Subcutaneous abdominal adipose tissue (tissue), 5 donors: ENCODE measurements around the gene SLC45A3.

Experiments
- H3K27ac ChIP-seq: one replicate; pipeline ENCODE4 v1.7.0; 2013; ENCODE audit warnings: low read depth, mild to moderate bottlenecking, inconsistent platforms, low read length, moderate library complexity
- H3K27me3 ChIP-seq, 5 donors: one replicate each; pipeline ENCODE4 v1.7.0; 2013; ENCODE audit warnings: low read length in 5 of 5, inconsistent platforms in 1 of 5; ENCODE audit not compliant: control insufficient read depth in 5 of 5, insufficient read depth in 4 of 5
- H3K36me3 ChIP-seq, 5 donors: one replicate each; pipeline ENCODE4 v1.7.0; 2013; ENCODE audit warnings: low read length in 5 of 5; ENCODE audit not compliant: control insufficient read depth in 5 of 5, insufficient read depth in 5 of 5
- H3K4me1 ChIP-seq, 5 donors: one replicate each; pipeline ENCODE4 v1.7.0; 2013; ENCODE audit warnings: low read length in 5 of 5, mild to moderate bottlenecking in 3 of 5, moderate library complexity in 1 of 5; ENCODE audit not compliant: control insufficient read depth in 5 of 5, insufficient read depth in 5 of 5
- H3K4me3 ChIP-seq, 5 donors: one replicate each; pipeline ENCODE4 v1.7.0; 2013; ENCODE audit warnings: low read length in 5 of 5, low read depth in 1 of 5
- H3K9ac ChIP-seq, 5 donors: one replicate each; pipeline ENCODE4 v1.7.0; 2013; ENCODE audit warnings: low read length in 5 of 5, mild to moderate bottlenecking in 4 of 5, moderate library complexity in 3 of 5
- H3K9me3 ChIP-seq, 5 donors: one replicate each; pipeline ENCODE4 v1.7.0; 2013; ENCODE audit warnings: low read length in 5 of 5; ENCODE audit not compliant: control insufficient read depth in 5 of 5
- donor health status: healthy.
- donor health status: healthy.
- donor health status: healthy.
- donor health status: healthy.
- donor health status: healthy.

Gene SLC45A3

GRCh38 chr1:205714190-205714905, 34.0 kb upstream of the SLC45A3 start:
- Histone ChIP-seq H3K36me3 (peaks cover 34 to 52% (median 39%) of the 10 kb centered on the region in 5 donors), H3K9ac (no peak overlapping the region), H3K9me3 (no peaks in the 10 kb centered on the region), H3K27me3 (no peaks in the 10 kb centered on the region), H3K4me1 (peaks cover 0 to 5% (median 0%) of the 10 kb centered on the region in 5 donors), H3K27ac (peak overlapping the region; percentile 16), H3K4me3 (no peak overlapping the region)

GRCh38 chr1:205711105-205712048, 31.1 kb upstream of the SLC45A3 start:
- Histone ChIP-seq H3K4me1 (peaks cover 0 to 5% (median 0%) of the 10 kb centered on the region in 5 donors), H3K27me3 (no peaks in the 10 kb centered on the region), H3K36me3 (peaks cover 11 to 31% (median 25%) of the 10 kb centered on the region in 5 donors), H3K9ac (no peak overlapping the region), H3K4me3 (no peak overlapping the region), H3K27ac (no peak overlapping the region), H3K9me3 (no peaks in the 10 kb centered on the region)

GRCh38 chr1:205710201-205711062, 30.1 kb upstream of the SLC45A3 start:
- Histone ChIP-seq H3K4me1 (peaks cover 0 to 5% (median 0%) of the 10 kb centered on the region in 5 donors), H3K4me3 (no peak overlapping the region), H3K9ac (no peak overlapping the region), H3K27me3 (no peaks in the 10 kb centered on the region), H3K27ac (no peak overlapping the region), H3K36me3 (peaks cover 4 to 24% (median 18%) of the 10 kb centered on the region in 5 donors), H3K9me3 (no peaks in the 10 kb centered on the region)

GRCh38 chr1:205709640-205710039, 29.3 kb upstream of the SLC45A3 start:
- Histone ChIP-seq H3K4me1 (peaks cover 0 to 5% (median 0%) of the 10 kb centered on the region in 5 donors), H3K27ac (no peak overlapping the region), H3K9ac (no peak overlapping the region), H3K27me3 (no peaks in the 10 kb centered on the region), H3K4me3 (no peak overlapping the region), H3K9me3 (no peaks in the 10 kb centered on the region), H3K36me3 (peaks cover 0 to 18% (median 10%) of the 10 kb centered on the region in 5 donors)

- Histone ChIP-seq H3K27me3 (no peaks in the 10 kb centered on the region), H3K36me3 (peaks cover 0 to 20% (median 11%) of the 10 kb centered on the region in 5 donors), H3K9ac (no peak overlapping the region), H3K4me3 (no peak overlapping the region), H3K27ac (no peak overlapping the region), H3K9me3 (no peaks in the 10 kb centered on the region), H3K4me1 (peaks cover 0 to 3% (median 0%) of the 10 kb centered on the region in 5 donors)
Measured at GRCh38 chr1:205709059-205709398, 28.7 kb upstream of the SLC45A3 start.

- H3K27ac ChIP-seq: peak overlapping the region; percentile 9
Measured at GRCh38 chr1:205706601-205707502, 26.5 kb upstream of the SLC45A3 start.

GRCh38 chr1:205704903-205705302, 24.6 kb upstream of the SLC45A3 start:
- H3K9me3 ChIP-seq: no peaks in the 10 kb centered on the region
- H3K4me3 ChIP-seq: no peak overlapping the region
- no peak overlapping the region for H3K27ac ChIP-seq
- no peaks in the 10 kb centered on the region for H3K27me3 ChIP-seq
- H3K36me3 ChIP-seq: peaks cover 2 to 21% (median 10%) of the 10 kb centered on the region in 5 donors
- H3K4me1 ChIP-seq: peaks cover 0 to 10% (median 0%) of the 10 kb centered on the region in 5 donors
- H3K9ac ChIP-seq: no peak overlapping the region

More at GRCh38 chr1:205706601-205707502, 26.5 kb upstream of the SLC45A3 start:
- Histone ChIP-seq H3K9ac (no peak overlapping the region), H3K4me1 (no peaks in the 10 kb centered on the region), H3K4me3 (no peak overlapping the region), H3K9me3 (no peaks in the 10 kb centered on the region), H3K36me3 (peaks cover under 1 to 21% (median 16%) of the 10 kb centered on the region in 5 donors), H3K27me3 (no peaks in the 10 kb centered on the region)

GRCh38 chr1:205703072-205703471, 22.8 kb upstream of the SLC45A3 start:
- Histone ChIP-seq H3K36me3 (peaks cover 2 to 6% (median 4%) of the 10 kb centered on the region in 5 donors), H3K4me1 (peaks cover 0 to 10% (median 0%) of the 10 kb centered on the region in 5 donors), H3K9ac (no peak overlapping the region), H3K4me3 (no peak overlapping the region), H3K27ac (no peak overlapping the region), H3K9me3 (no peaks in the 10 kb centered on the region), H3K27me3 (no peaks in the 10 kb centered on the region)

GRCh38 chr1:205701891-205702290, 21.6 kb upstream of the SLC45A3 start:
- Histone ChIP-seq H3K9me3 (no peaks in the 10 kb centered on the region), H3K4me3 (no peak overlapping the region), H3K36me3 (peaks cover 2 to 6% (median 4%) of the 10 kb centered on the region in 5 donors), H3K27me3 (peaks cover 0 to 5% (median 0%) of the 10 kb centered on the region in 5 donors), H3K27ac (no peak overlapping the region), H3K4me1 (peaks cover 0 to 10% (median 0%) of the 10 kb centered on the region in 5 donors), H3K9ac (no peak overlapping the region)
